Esophagus muscularis mucosa (tissue), 4 donors: ENCODE measurements around the gene DIP2B.

Experiments
- CTCF ChIP-seq, 3 experiments: fragments of 200-600 bp in 2 of 3; fragments of 450-650 bp in 1 of 3; sonication (generic) in 2 of 3; IDR thresholded peaks; one replicate each; pipeline ENCODE4 v1.5.1; 2017 to 2019; ENCODE audit warnings: antibody characterized with exemption in 3 of 3, mild to moderate bottlenecking in 2 of 3, moderate library complexity in 1 of 3
- EP300 ChIP-seq: sonication (generic); formaldehyde crosslinking; IDR thresholded peaks from one replicate; pipeline ENCODE4 v1.6.1; 2017; ENCODE audit warnings: antibody characterized with exemption
- POLR2A ChIP-seq: fragments of 450-650 bp; IDR thresholded peaks from one replicate; pipeline ENCODE4 v1.6.1; 2017; ENCODE audit warnings: antibody characterized with exemption, moderate library complexity, mild to moderate bottlenecking, low read depth
- POLR2AphosphoS5 ChIP-seq, 2 donors: sonication (generic); formaldehyde crosslinking; IDR thresholded peaks; one replicate each; pipeline ENCODE4 v1.6.1; 2017; ENCODE audit warnings: antibody characterized with exemption in 2 of 2

DNA sequence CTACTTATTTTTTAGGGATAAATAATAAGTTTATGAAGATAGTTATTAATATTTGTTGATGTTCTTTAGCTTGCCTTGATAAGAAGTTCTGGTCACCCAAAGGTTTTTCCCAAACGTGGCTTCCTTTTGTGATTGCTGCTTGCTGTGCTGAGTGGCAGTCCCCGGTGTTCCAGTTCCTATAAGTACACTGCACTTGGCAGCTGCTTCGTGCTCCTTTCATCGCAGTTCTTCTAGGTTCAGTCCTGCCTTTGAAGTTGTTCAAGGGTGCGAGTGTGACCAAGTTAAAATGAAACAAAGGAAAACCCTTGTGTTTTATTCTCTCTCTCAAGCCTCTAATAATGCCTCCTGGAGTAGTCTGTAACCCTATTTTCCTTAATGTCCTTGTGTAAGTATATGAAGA is 130.6 kb downstream of the DIP2B start:
- no peak for TF ChIP-seq CTCF (IDR thresholded peaks at IDR 0.05)
- no peak for TF ChIP-seq EP300
- no peak for TF ChIP-seq POLR2A
- TF ChIP-seq POLR2AphosphoS5 (IDR thresholded peaks at IDR 0.05): no peak
